Measurements from ENCODE around the gene MED12L.
A peak's percentile ranks its signal among the peaks of the same experiment; 100 is the strongest.

The MED12L gene

GRCh38 chr3:151437906-151438305, 352.4 kb downstream of the MED12L start:
- H3K4me1 ChIP-seq (ENCODE audit: insufficient read depth, poor library complexity, severe bottlenecking): peaks cover 14% of the 10 kb centered on the region
- ATAC-seq (ENCODE audit: low read depth) (no peak), DNase-seq (ENCODE audit: low spot score) (no peak)
- H3K27ac ChIP-seq (ENCODE audit: poor library complexity, severe bottlenecking): no peak overlapping the region
- no peaks in the 10 kb centered on the region for H3K36me3 ChIP-seq (ENCODE audit: low read depth)
- H3K4me3 ChIP-seq (ENCODE audit: severe bottlenecking): no peak overlapping the region
- H3K9me3 ChIP-seq (ENCODE audit: severe bottlenecking): peaks cover 4% of the 10 kb centered on the region
- TF ChIP-seq CTCF (IDR thresholded peaks at IDR 0.05; ENCODE audit: poor library complexity, severe bottlenecking): no peak
- H3K27me3 ChIP-seq (ENCODE audit: insufficient read depth, poor library complexity, severe bottlenecking): no peaks in the 10 kb centered on the region

- H3K4me3 ChIP-seq (ENCODE audit: severe bottlenecking): no peak overlapping the region
- peak; percentile 84 for TF ChIP-seq CTCF (IDR thresholded peaks at IDR 0.05; ENCODE audit: poor library complexity, severe bottlenecking)
- no peak for DNase-seq (ENCODE audit: low spot score)
- peak; percentile 87 for ATAC-seq (ENCODE audit: low read depth)
- no peaks in the 10 kb centered on the region for H3K36me3 ChIP-seq (ENCODE audit: low read depth)
- H3K27me3 ChIP-seq (ENCODE audit: insufficient read depth, poor library complexity, severe bottlenecking): no peaks in the 10 kb centered on the region
- peaks cover under 1% of the 10 kb centered on the region for H3K4me1 ChIP-seq (ENCODE audit: insufficient read depth, poor library complexity, severe bottlenecking)
- H3K27ac ChIP-seq (ENCODE audit: poor library complexity, severe bottlenecking): no peak overlapping the region
- no peaks in the 10 kb centered on the region for H3K9me3 ChIP-seq (ENCODE audit: severe bottlenecking)
Measured at GRCh38 chr3:151439652-151440125, 354.2 kb downstream of the MED12L start.

- peaks cover 6% of the 10 kb centered on the region for H3K4me1 ChIP-seq (ENCODE audit: insufficient read depth, poor library complexity, severe bottlenecking)
- DNase-seq (ENCODE audit: low spot score) (no peak), ATAC-seq (ENCODE audit: low read depth) (no peak)
- no peaks in the 10 kb centered on the region for H3K36me3 ChIP-seq (ENCODE audit: low read depth)
- H3K9me3 ChIP-seq (ENCODE audit: severe bottlenecking): no peaks in the 10 kb centered on the region
- H3K4me3 ChIP-seq (ENCODE audit: severe bottlenecking): no peak overlapping the region
- H3K27ac ChIP-seq (ENCODE audit: poor library complexity, severe bottlenecking): no peak overlapping the region
- TF ChIP-seq CTCF (IDR thresholded peaks at IDR 0.05; ENCODE audit: poor library complexity, severe bottlenecking): no peak
- no peaks in the 10 kb centered on the region for H3K27me3 ChIP-seq (ENCODE audit: insufficient read depth, poor library complexity, severe bottlenecking)
Measured at GRCh38 chr3:151440940-151441339, 355.5 kb downstream of the MED12L start.

GRCh38 chr3:151443583-151443982, 358.1 kb downstream of the MED12L start:
- Histone ChIP-seq H3K36me3 (ENCODE audit: low read depth) (no peaks in the 10 kb centered on the region), H3K9me3 (ENCODE audit: severe bottlenecking) (no peaks in the 10 kb centered on the region), H3K4me3 (ENCODE audit: severe bottlenecking) (no peak overlapping the region), H3K27ac (ENCODE audit: poor library complexity, severe bottlenecking) (no peak overlapping the region), H3K4me1 (ENCODE audit: insufficient read depth, poor library complexity, severe bottlenecking) (peaks cover 6% of the 10 kb centered on the region), H3K27me3 (ENCODE audit: insufficient read depth, poor library complexity, severe bottlenecking) (no peaks in the 10 kb centered on the region)
- no peak for TF ChIP-seq CTCF (IDR thresholded peaks at IDR 0.05; ENCODE audit: poor library complexity, severe bottlenecking)
- no peak for DNase-seq (ENCODE audit: low spot score)
- ATAC-seq (ENCODE audit: low read depth): no peak

- no peak for TF ChIP-seq CTCF (IDR thresholded peaks at IDR 0.05; ENCODE audit: poor library complexity, severe bottlenecking)
- Histone ChIP-seq H3K27ac (ENCODE audit: poor library complexity, severe bottlenecking) (no peak overlapping the region), H3K4me3 (ENCODE audit: severe bottlenecking) (no peak overlapping the region)
Measured at GRCh38 chr3:151445273-151446001, 360.0 kb downstream of the MED12L start.

More at GRCh38 chr3:151445273-151446001, 360.0 kb downstream of the MED12L start:
- no peaks in the 10 kb centered on the region for H3K9me3 ChIP-seq (ENCODE audit: severe bottlenecking)
- DNase-seq (ENCODE audit: low spot score) (no peak), ATAC-seq (ENCODE audit: low read depth) (peak; percentile 74)
- no peaks in the 10 kb centered on the region for H3K36me3 ChIP-seq (ENCODE audit: low read depth)
- no peaks in the 10 kb centered on the region for H3K27me3 ChIP-seq (ENCODE audit: insufficient read depth, poor library complexity, severe bottlenecking)
- peaks cover 6% of the 10 kb centered on the region for H3K4me1 ChIP-seq (ENCODE audit: insufficient read depth, poor library complexity, severe bottlenecking)
